Sigmoid colon (tissue), 7 donors: ENCODE results near the gene COG5. TPM values are rescaled to one million over a fixed set of nuclear protein-coding genes. Genes with fewer than 3 reads are reported as not detected.

ENCODE experiments used
- DNase-seq: peaks from one replicate; pipeline ENCODE4 v3.0.0-alpha.2; 2019
- H3K27ac ChIP-seq, 4 donors: fragments of 200-600 bp; sonication (generic); one replicate each; pipeline ENCODE4 v1.5.1; 2016 to 2019; ENCODE audit warnings: mild to moderate bottlenecking in 1 of 4
- H3K27me3 ChIP-seq, 3 donors: fragments of 200-600 bp; sonication (generic); one replicate each; pipeline ENCODE4 v1.5.1; 2019; ENCODE audit warnings: mild to moderate bottlenecking in 1 of 3
- H3K36me3 ChIP-seq, 4 donors: fragments of 200-600 bp; sonication (generic); one replicate each; pipeline ENCODE4 v1.5.1; 2016 to 2019
- H3K4me1 ChIP-seq, 4 donors: fragments of 200-600 bp; sonication (generic); one replicate each; pipeline ENCODE4 v1.5.1; 2017 to 2019
- H3K4me3 ChIP-seq, 4 donors: fragments of 200-600 bp; sonication (generic); one replicate each; pipeline ENCODE4 v1.5.1; 2017 to 2019; ENCODE audit warnings: mild to moderate bottlenecking in 2 of 4, moderate library complexity in 1 of 4
- H3K9me3 ChIP-seq, 4 donors: fragments of 200-600 bp in 3 of 4; sonication (generic) in 3 of 4; one replicate each; pipeline versions ENCODE4 v1.5.1 to v1.6.1; 2013 to 2019
- EP300 ChIP-seq, 4 donors: sonication (generic); formaldehyde crosslinking; IDR thresholded peaks; one replicate each; pipeline ENCODE4 v1.6.1; 2017; ENCODE audit warnings: antibody characterized with exemption in 4 of 4
- POLR2A ChIP-seq, 2 donors: fragments of 450-650 bp; IDR thresholded peaks; one replicate each; pipeline ENCODE4 v1.6.1; 2016; ENCODE audit warnings: antibody characterized with exemption in 2 of 2, mild to moderate bottlenecking in 2 of 2, moderate library complexity in 2 of 2
- POLR2AphosphoS5 ChIP-seq, 4 donors: sonication (generic); formaldehyde crosslinking; IDR thresholded peaks; one replicate each; pipeline ENCODE4 v1.6.1; 2017; ENCODE audit warnings: antibody characterized with exemption in 4 of 4
- WGBS, 2 donors: extraction: QIAGEN DNeasy Blood & Tissue Kit; methylation state at CpG; one replicate each; pipeline ENCODE4 v1.1.7; 2013; 5-methylcytosine and 5-hydroxymethylcytosine counted together
- intact Hi-C: fragments of 100-400 bp; cut with DNase I; formaldehyde crosslinking; loops from one replicate; pipeline ENCODE4 v1.15.1; 2023
- polyA plus RNA-seq, 3 donors: library from polyadenylated mRNA; stranded (reverse); fragments of 200-250 nt; gene quantifications; one replicate each; pipeline ENCODE4 v1.2.3, GENCODE V29; 2013
- total RNA-seq, 4 donors: library from RNA; depleted of rRNA; stranded (reverse); fragments of >200 nt; gene quantifications; one replicate each; pipeline ENCODE4 v1.1.0, GENCODE V29; 2016
- TF ChIP-seq, protein P1 (sequence below), 4 experiments: fragments of 450-650 bp in 3 of 4; fragments of 200-600 bp in 1 of 4; IDR thresholded peaks; one replicate each; pipeline ENCODE4 v1.5.1; 2016 to 2019; ENCODE audit warnings: antibody characterized with exemption in 4 of 4, mild to moderate bottlenecking in 3 of 4, moderate library complexity in 2 of 4
- donor health status: healthy with polysubstance abuse.
- donor health status: Bipolar disorder and iron deficiency.
- donor health status: healthy.

Gene COG5
- total and polyA plus RNA-seq, 7 donors = 11.0 to 73.4 (median 27.6) TPM

DNA sequence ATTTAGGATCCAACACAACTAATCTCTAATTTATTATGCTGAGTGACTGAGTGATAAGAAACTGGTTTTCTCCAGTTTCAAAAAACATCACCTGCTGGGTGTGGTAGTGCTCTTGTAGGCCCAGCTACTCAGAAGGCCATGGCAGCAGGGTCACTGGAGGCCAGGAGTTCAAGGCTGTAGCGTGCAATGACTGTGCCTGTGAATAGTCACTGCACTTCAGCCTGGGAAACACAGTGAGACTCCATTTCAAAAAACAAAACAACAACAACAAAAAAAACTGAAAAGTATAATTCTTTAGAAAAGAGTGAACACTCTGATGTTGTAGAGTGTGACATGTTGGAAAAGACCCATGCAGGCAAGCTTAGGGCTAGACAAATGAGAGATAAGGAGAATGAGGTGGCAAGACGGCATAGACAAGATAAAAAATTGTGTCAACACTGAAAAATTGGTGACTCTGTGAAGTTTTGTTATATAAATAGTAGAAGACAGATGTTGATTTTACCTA is 243.9 kb downstream of the COG5 start:
- WGBS, 2 donors = 92 to 95% methylated on average over 2 of the region's 2 CpGs
- no peaks in the 10 kb centered on the region for H3K4me1 ChIP-seq
- H3K36me3 ChIP-seq = peaks cover 0 to 4% (median 0%) of the 10 kb centered on the region in 4 donors
- no peaks in the 10 kb centered on the region for H3K27me3 ChIP-seq
- no peak for TF ChIP-seq EP300 (IDR thresholded peaks at IDR 0.05)
- TF ChIP-seq, protein P1, sequence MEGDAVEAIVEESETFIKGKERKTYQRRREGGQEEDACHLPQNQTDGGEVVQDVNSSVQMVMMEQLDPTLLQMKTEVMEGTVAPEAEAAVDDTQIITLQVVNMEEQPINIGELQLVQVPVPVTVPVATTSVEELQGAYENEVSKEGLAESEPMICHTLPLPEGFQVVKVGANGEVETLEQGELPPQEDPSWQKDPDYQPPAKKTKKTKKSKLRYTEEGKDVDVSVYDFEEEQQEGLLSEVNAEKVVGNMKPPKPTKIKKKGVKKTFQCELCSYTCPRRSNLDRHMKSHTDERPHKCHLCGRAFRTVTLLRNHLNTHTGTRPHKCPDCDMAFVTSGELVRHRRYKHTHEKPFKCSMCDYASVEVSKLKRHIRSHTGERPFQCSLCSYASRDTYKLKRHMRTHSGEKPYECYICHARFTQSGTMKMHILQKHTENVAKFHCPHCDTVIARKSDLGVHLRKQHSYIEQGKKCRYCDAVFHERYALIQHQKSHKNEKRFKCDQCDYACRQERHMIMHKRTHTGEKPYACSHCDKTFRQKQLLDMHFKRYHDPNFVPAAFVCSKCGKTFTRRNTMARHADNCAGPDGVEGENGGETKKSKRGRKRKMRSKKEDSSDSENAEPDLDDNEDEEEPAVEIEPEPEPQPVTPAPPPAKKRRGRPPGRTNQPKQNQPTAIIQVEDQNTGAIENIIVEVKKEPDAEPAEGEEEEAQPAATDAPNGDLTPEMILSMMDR (IDR thresholded peaks at IDR 0.05) = no peak
- intact Hi-C loops = no loop called here
- H3K9me3 ChIP-seq = no peaks in the 10 kb centered on the region
- no peak for DNase-seq
- H3K27ac ChIP-seq = no peak overlapping the region
- H3K4me3 ChIP-seq = no peak overlapping the region

DNA sequence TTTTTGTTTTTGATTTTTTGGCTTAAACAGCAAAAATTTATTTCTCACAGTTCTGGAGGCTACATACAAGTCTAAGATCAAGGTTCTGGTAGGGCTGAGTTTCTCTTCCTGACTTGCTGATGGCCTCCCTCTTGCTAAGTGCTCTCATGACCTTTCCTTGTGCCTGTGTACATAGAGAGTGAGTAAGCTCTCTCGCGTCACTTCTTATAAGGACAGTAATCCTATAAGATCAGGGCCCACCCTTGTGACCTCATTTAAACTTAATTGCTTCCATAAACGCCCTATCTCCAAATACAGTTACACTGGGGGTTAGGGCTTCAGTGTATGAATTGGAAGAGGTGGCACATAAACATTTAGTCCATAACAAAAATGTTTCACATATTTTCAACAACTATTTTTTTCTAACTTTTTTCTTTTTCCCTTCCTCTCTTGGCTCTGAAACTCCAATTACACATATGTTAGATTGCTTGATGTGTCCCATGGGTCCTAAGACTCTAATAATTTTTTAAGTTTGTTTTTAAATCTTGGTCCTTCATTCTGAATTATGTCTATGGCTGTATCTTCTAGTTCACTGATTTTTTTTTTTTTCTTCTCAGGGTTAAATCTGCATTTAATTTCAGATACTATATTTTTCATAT is 245.1 kb downstream of the COG5 start:
- WGBS, 2 donors = 25 to 79% methylated on average over 3 of the region's 3 CpGs
- no peak overlapping the region for H3K4me3 ChIP-seq
- no peaks in the 10 kb centered on the region for H3K4me1 ChIP-seq
- no peaks in the 10 kb centered on the region for H3K27me3 ChIP-seq
- no peak for DNase-seq
- peaks cover 0 to 4% (median 0%) of the 10 kb centered on the region in 4 donors for H3K36me3 ChIP-seq
- TF ChIP-seq EP300 (IDR thresholded peaks at IDR 0.05) (no peak), POLR2AphosphoS5 (IDR thresholded peaks at IDR 0.05) (no peak), POLR2A (IDR thresholded peaks at IDR 0.05) (no peak)
- TF ChIP-seq, protein P1 (IDR thresholded peaks at IDR 0.05) = no peak
- H3K27ac ChIP-seq = no peak overlapping the region
- no peaks in the 10 kb centered on the region for H3K9me3 ChIP-seq
- intact Hi-C loops = no loop called here

DNA sequence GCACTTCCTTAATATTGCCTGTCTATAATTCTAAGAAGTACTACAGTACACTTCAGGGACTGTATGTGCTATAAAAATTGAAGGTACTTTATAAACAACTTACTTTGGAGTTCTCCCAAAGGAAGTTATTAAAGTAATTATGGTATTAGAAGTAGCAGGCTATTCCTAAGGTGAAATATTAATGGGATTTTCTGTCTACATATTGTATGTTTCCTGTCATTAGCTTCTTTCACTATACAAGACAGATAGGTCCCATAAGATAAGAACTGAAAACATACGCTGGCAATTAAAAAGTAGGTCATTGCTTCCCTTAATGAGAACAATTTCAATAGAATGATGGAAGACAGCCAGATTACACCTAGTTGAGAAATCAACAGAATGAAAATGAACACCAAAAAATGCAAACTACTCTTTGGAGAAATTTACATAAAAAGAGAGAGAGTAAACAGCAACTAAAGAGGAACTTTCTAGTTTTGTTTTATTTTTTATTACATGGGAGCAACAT is 248.0 kb downstream of the COG5 start:
- H3K4me1 ChIP-seq = no peaks in the 10 kb centered on the region
- H3K27ac ChIP-seq = no peak overlapping the region
- 62 to 77% methylated on average over 1 of the region's 1 CpG for WGBS, 2 donors
- no peak overlapping the region for H3K4me3 ChIP-seq
- no peak for TF ChIP-seq POLR2AphosphoS5 (IDR thresholded peaks at IDR 0.05)
- TF ChIP-seq, protein P1 (IDR thresholded peaks at IDR 0.05) = no peak
- no peak for DNase-seq
- no peaks in the 10 kb centered on the region for H3K27me3 ChIP-seq
- intact Hi-C loops = loop anchor here (2.0 kb wide), 1 partner anchor 31 kb away; no protein-coding TSS in a partner anchor
- H3K36me3 ChIP-seq = no peaks in the 10 kb centered on the region
- no peaks in the 10 kb centered on the region for H3K9me3 ChIP-seq

DNA sequence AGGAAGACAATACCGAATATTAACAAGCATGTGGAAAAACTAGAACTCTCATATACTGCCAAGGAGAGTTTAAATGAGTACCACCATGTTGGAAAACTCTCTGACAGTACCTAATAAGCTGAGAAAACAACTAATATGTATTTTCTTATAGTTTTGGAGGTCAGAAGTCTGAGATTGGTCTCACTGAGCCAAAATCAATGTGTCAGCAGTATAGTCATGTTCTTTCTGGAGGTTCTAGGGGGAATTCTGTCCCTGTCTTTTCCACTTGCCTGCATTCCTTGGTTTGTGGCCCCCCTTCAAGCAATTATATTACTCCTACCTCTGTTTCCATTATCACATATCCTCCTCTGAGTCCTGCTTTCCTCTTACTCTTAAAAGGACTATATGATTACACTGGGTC is 250.4 kb downstream of the COG5 start:
- no peak overlapping the region for H3K4me3 ChIP-seq
- intact Hi-C loops = no loop called here
- H3K27me3 ChIP-seq = no peaks in the 10 kb centered on the region
- H3K4me1 ChIP-seq = no peaks in the 10 kb centered on the region
- WGBS, 2 donors = 97 to 99% methylated on average over 1 of the region's 1 CpG
- no peaks in the 10 kb centered on the region for H3K36me3 ChIP-seq
- no peak overlapping the region for H3K27ac ChIP-seq
- TF ChIP-seq, protein P1 (IDR thresholded peaks at IDR 0.05) = no peak
- no peak for TF ChIP-seq EP300 (IDR thresholded peaks at IDR 0.05)
- no peak for TF ChIP-seq POLR2AphosphoS5 (IDR thresholded peaks at IDR 0.05)
- no peak for TF ChIP-seq POLR2A (IDR thresholded peaks at IDR 0.05)
- H3K9me3 ChIP-seq = no peaks in the 10 kb centered on the region
- DNase-seq = no peak

DNA sequence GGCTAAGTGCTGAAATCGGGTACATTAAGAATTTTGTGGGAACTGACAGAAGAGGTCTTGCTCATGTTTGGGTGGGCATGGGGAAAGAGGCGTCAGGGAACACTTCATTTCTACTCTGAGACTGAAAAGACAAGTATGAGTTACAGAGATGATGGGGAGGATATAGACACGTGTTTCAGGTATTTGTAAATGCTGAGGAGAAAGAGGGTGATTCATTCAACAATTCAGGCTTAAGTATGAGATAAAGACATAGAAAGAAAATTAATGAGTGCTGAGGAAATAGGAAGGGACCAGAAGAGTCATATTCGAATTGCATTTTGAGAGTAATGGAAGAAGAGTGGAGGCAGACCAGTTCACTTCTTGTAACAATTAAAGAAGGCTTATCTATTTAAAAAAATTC is 251.3 kb downstream of the COG5 start:
- TF ChIP-seq, protein P1 (IDR thresholded peaks at IDR 0.05) = no peak
- TF ChIP-seq EP300 (IDR thresholded peaks at IDR 0.05) = no peak
- no peak for TF ChIP-seq POLR2AphosphoS5 (IDR thresholded peaks at IDR 0.05)
- TF ChIP-seq POLR2A (IDR thresholded peaks at IDR 0.05) = no peak

More for the DNA sequence above, 251.3 kb downstream of the COG5 start:
- 83 to 94% methylated on average over 4 of the region's 4 CpGs for whole genome bisulfite sequencing, 2 donors
- no peaks in the 10 kb centered on the region for H3K36me3 ChIP-seq
- H3K27ac ChIP-seq = no peak overlapping the region
- no peaks in the 10 kb centered on the region for H3K9me3 ChIP-seq
- intact Hi-C loops = no loop called here
- no peaks in the 10 kb centered on the region for H3K4me1 ChIP-seq
- no peaks in the 10 kb centered on the region for H3K27me3 ChIP-seq
- no peak overlapping the region for H3K4me3 ChIP-seq
- DNase-seq = no peak
